Stimulated activated effector memory CD8-positive, alpha-beta T cell treated with anti-CD3 and anti-CD28 coated beads, Interleukin-12 subunit alpha, Interleukin-12 subunit beta, amount 100 ng/mL, for 72 hours (primary cell): ENCODE results near the gene FLVCR1.

Experiments
- ATAC-seq: fragments of 150-1000 bp; cut with Tn5 transposase; 2 replicates; pipeline ENCODE4 v1.10.0; 2021
- DNase-seq, 2 donors: peaks; one replicate each; pipeline ENCODE4 v3.0.0; 2021 to 2022; ENCODE audit warnings: low spot score in 2 of 2
- H3K27ac Mint-ChIP-seq: one replicate; pipeline ENCODE4 v1.8.0; 2022; ENCODE audit warnings: mild to moderate bottlenecking, mixed read lengths
- H3K36me3 Mint-ChIP-seq: one replicate; pipeline ENCODE4 v1.8.0; 2022; ENCODE audit warnings: mild to moderate bottlenecking, mixed read lengths
- H3K4me1 Mint-ChIP-seq: one replicate; pipeline ENCODE4 v1.8.0; 2022; ENCODE audit warnings: mixed read lengths
- H3K4me3 Mint-ChIP-seq: one replicate; pipeline ENCODE4 v1.8.0; 2022; ENCODE audit warnings: mild to moderate bottlenecking, mixed read lengths
- H3K9me3 Mint-ChIP-seq: one replicate; pipeline ENCODE4 v1.8.0; 2022; ENCODE audit warnings: mixed read lengths

Gene FLVCR1

DNA sequence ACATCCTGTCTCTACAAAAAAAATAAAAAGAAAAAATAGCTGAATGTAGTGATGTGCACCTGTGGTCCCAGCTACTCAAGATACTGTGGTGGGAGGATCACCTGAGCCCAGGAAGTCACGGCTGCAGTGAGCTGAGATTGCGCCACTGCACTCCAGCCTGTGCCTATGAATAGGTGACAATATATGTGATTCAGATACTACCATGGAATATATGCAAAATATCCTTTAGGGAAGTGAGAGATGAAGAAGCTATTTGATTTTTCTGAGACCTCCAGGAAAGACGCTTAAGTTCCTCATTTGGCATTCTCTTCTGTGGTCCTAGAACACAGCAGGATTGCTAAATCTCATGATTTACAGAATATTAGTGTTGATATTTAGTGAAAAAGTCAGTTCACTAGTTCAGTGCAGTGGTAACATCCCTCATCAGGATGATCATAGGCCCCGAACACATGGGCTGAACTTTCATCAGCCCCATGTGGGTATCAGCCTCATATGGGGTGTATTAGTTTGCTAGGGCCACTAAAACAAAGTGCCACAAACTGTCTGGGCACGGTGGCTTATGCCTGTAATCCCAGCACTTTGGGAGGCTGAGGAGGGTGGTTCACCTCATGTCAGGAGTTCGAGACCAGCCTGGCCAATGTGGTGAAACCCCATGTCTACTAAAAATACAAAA is 86.3 kb downstream of the FLVCR1 start:
- ATAC-seq: no peak
- Mint-ChIP-seq H3K27ac (no peak overlapping the region), H3K9me3 (no peaks in the 10 kb centered on the region), H3K4me1 (no peaks in the 10 kb centered on the region), H3K4me3 (no peak overlapping the region), H3K36me3 (no peaks in the 10 kb centered on the region)
- DNase-seq: no peak

GRCh38 chr1:212945056-212945455 is 87.0 kb downstream of the FLVCR1 start:
- Mint-ChIP-seq H3K9me3 (no peaks in the 10 kb centered on the region), H3K4me1 (peaks cover 2% of the 10 kb centered on the region), H3K27ac (no peak overlapping the region), H3K4me3 (no peak overlapping the region), H3K36me3 (no peaks in the 10 kb centered on the region)
- DNase-seq (no peak), ATAC-seq (no peak)

DNA sequence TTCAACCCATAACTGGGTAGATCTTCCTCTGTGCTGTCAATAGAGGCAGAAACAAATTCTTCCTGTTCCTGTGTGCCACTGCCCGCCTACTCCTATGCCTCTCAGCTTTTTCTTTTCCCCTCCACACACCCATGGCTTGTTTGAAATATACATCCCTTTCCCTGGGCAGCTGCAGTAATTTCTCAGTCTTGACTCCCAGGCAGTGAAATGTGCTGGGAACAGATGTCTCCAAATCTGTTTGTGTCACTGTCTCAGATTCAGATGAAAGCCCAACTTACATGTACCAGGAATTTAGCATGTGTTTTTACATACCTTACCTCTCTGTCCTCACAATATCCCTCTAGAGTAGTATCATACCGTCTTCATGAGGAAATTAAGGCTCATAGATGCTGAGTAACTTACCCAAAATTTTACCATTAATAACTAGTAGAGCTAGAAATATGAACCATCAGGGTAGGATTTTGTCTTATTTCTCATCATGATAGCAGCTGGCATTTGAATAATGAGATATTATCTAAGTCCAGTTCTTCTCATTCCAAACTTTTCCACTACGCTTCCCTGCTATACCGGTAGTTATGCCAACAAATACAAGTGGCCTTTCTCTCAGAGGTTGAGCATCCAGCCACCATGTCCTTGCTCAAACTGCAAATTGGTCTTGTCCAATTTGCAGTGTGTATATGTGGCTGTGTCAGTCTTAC is 87.5 kb downstream of the FLVCR1 start:
- ATAC-seq (no peak), DNase-seq (no peak)
- Mint-ChIP-seq H3K36me3 (no peaks in the 10 kb centered on the region), H3K4me3 (no peak overlapping the region), H3K4me1 (peaks cover 7% of the 10 kb centered on the region), H3K27ac (no peak overlapping the region), H3K9me3 (no peaks in the 10 kb centered on the region)

- no peak overlapping the region for H3K4me3 Mint-ChIP-seq
- DNase-seq (no peak), ATAC-seq (no peak)
- no peaks in the 10 kb centered on the region for H3K36me3 Mint-ChIP-seq
- no peaks in the 10 kb centered on the region for H3K9me3 Mint-ChIP-seq
- H3K27ac Mint-ChIP-seq: no peak overlapping the region
- H3K4me1 Mint-ChIP-seq: peaks cover 13% of the 10 kb centered on the region
Measured at GRCh38 chr1:212946872-212947271, 88.8 kb downstream of the FLVCR1 start.
